Osteocyte (in vitro differentiated cells): ENCODE results near the gene PSMD3. TPM values are rescaled to one million over a fixed set of nuclear protein-coding genes. Genes with fewer than 3 reads are reported as not detected.
"Not testable (repeated sequence)": the region's sequence is repeated elsewhere in the genome, so short reads cannot be mapped to it uniquely, and the experiment has no call there.

ENCODE experiments used
- DNase-seq: peaks from one replicate; pipeline ENCODE4 v3.0.0; 2021; ENCODE audit warnings: mixed read lengths; ENCODE audit not compliant: unreplicated experiment; ENCODE audit errors: extremely low spot score
- H3K27ac Mint-ChIP-seq: one replicate; pipeline ENCODE4 v1.8.0; 2021; ENCODE audit warnings: mild to moderate bottlenecking, mixed read lengths; ENCODE audit not compliant: unreplicated experiment
- H3K27me3 Mint-ChIP-seq: one replicate; pipeline ENCODE4 v1.8.0; 2021; ENCODE audit warnings: mixed read lengths; ENCODE audit not compliant: unreplicated experiment
- H3K36me3 Mint-ChIP-seq: one replicate; pipeline ENCODE4 v1.8.0; 2021; ENCODE audit warnings: mixed read lengths; ENCODE audit not compliant: unreplicated experiment
- H3K4me1 Mint-ChIP-seq: one replicate; pipeline ENCODE4 v1.8.0; 2021; ENCODE audit warnings: mixed read lengths; ENCODE audit not compliant: unreplicated experiment
- H3K4me3 Mint-ChIP-seq: one replicate; pipeline ENCODE4 v1.8.0; 2021; ENCODE audit warnings: mild to moderate bottlenecking, moderate library complexity, mixed read lengths; ENCODE audit not compliant: unreplicated experiment
- H3K9me3 Mint-ChIP-seq: one replicate; pipeline ENCODE4 v1.8.0; 2021; ENCODE audit warnings: mixed read lengths; ENCODE audit not compliant: unreplicated experiment
- CTCF ChIP-seq: fragments of 200-600 bp; sonication (generic); IDR thresholded peaks from 2 replicates; pipeline ENCODE4 v1.5.0; 2021; ENCODE audit warnings: antibody characterized with exemption, mild to moderate bottlenecking, moderate library complexity
- total RNA-seq: library from RNA; stranded (reverse); gene quantifications from 2 replicates; pipeline ENCODE4 v1.2.1, GENCODE V29; 2021

Gene PSMD3
- total RNA-seq, 1 donor from 2014 or later, result 96.9 TPM

DNA sequence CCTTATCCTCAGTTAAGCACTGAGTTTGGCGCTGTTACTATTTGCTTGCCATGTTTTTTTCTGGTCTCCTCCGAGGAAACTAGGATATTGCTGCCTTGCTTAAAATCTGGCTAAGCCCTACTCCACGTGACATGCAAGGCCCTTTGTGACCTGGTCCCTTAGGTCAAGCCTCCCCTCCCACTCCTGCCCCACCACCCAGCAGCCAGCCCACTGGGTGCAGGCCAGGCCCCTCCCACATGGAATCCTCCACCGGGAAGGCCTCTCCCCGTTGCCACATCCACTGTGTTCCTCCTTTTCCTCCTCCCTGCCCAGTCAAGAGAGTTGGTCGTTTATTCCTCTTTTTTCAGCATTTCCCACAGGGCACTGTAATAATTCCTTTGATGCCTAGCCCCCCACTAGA lies 16.2 kb downstream of the PSMD3 start:
- DNase-seq, result no peak
- H3K4me3 Mint-ChIP-seq, result no peak overlapping the region
- no peaks in the 10 kb centered on the region for H3K27me3 Mint-ChIP-seq
- H3K9me3 Mint-ChIP-seq, result no peaks in the 10 kb centered on the region
- peaks cover 49% of the 10 kb centered on the region for H3K36me3 Mint-ChIP-seq
- TF ChIP-seq CTCF, result no peak
- no peak overlapping the region for H3K27ac Mint-ChIP-seq
- H3K4me1 Mint-ChIP-seq, result no peaks in the 10 kb centered on the region

- no peak for TF ChIP-seq CTCF
Observed at GRCh38 chr17:39997543-39997942, 16.9 kb downstream of the PSMD3 start.

GRCh38 chr17:39999067-39999466 lies 18.5 kb downstream of the PSMD3 start:
- Mint-ChIP-seq H3K36me3 (peaks cover 29% of the 10 kb centered on the region), H3K4me1 (no peaks in the 10 kb centered on the region), H3K9me3 (no peaks in the 10 kb centered on the region), H3K27me3 (no peaks in the 10 kb centered on the region), H3K4me3 (no peak overlapping the region), H3K27ac (no peak overlapping the region)
- TF ChIP-seq CTCF, result no peak
- no peak for DNase-seq

More at GRCh38 chr17:39997543-39997942, 16.9 kb downstream of the PSMD3 start:
- Mint-ChIP-seq H3K4me1 (no peaks in the 10 kb centered on the region), H3K27ac (no peak overlapping the region), H3K27me3 (no peaks in the 10 kb centered on the region), H3K4me3 (no peak overlapping the region), H3K36me3 (peaks cover 44% of the 10 kb centered on the region), H3K9me3 (no peaks in the 10 kb centered on the region)
- DNase-seq, result no peak

GRCh38 chr17:40000161-40000560 lies 19.6 kb downstream of the PSMD3 start:
- Mint-ChIP-seq H3K27me3 (peaks cover 1% of the 10 kb centered on the region), H3K9me3 (no peaks in the 10 kb centered on the region), H3K4me1 (no peaks in the 10 kb centered on the region), H3K36me3 (peaks cover 19% of the 10 kb centered on the region), H3K27ac (no peak overlapping the region), H3K4me3 (no peak overlapping the region)
- TF ChIP-seq CTCF, result no peak
- DNase-seq, result no peak

GRCh38 chr17:40001335-40001734 lies 20.7 kb downstream of the PSMD3 start:
- DNase-seq, H3K9me3 Mint-ChIP-seq, H3K27me3 Mint-ChIP-seq, H3K4me3 Mint-ChIP-seq, H3K27ac Mint-ChIP-seq, H3K4me1 Mint-ChIP-seq: not testable (repeated sequence)
- H3K36me3 Mint-ChIP-seq, result peaks cover 12% of the 10 kb centered on the region

GRCh38 chr17:40004072-40004471 lies 23.5 kb downstream of the PSMD3 start:
- no peak for DNase-seq
- Mint-ChIP-seq H3K27me3 (peaks cover 3% of the 10 kb centered on the region), H3K36me3 (no peaks in the 10 kb centered on the region), H3K4me3 (no peak overlapping the region), H3K4me1 (no peaks in the 10 kb centered on the region), H3K9me3 (no peaks in the 10 kb centered on the region), H3K27ac (no peak overlapping the region)
- TF ChIP-seq CTCF, result no peak
